Inflammatory macrophage treated with lipopolysaccharide for 4 hours (primary cell): ENCODE data around the gene PTTG1.

Source experiments
- DNase-seq: peaks from one replicate; pipeline ENCODE4 v3.0.0-alpha.2; 2020

Gene PTTG1

DNA sequence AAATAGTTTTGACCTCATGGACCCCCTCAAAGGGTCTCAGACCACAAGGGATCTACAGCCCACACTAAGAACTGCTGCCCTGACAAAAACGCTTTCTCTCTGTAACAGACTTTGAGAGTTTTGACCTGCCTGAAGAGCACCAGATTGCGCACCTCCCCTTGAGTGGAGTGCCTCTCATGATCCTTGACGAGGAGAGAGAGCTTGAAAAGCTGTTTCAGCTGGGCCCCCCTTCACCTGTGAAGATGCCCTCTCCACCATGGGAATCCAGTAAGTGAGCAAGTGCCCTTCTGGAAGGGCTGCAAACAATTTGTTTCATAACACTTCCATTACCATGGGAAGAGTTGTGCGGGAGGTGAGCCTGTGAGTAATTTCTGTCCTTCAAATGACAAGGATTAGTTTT lies 6.0 kb downstream of the PTTG1 start:
- DNase-seq = no peak

DNA sequence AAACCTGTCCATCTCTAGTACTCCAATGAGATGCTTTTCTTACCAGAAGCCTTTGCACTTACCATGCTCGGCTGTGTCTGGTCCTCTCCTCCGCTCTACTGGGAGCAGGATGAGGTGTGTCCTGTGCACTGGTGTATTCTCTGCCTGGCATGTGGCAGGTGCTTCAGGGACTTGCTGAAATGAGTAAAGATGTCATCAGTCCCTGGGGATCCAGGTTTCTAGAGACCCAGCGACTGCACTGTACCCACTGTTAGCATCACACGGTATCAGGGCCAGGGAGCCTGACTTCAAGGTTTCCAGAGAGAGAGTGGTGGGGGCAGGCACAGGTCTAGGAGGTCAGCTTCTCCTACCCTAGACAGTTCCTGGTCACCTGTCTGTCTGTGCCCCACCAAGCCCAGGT lies 10.5 kb downstream of the PTTG1 start:
- DNase-seq = no peak

DNA sequence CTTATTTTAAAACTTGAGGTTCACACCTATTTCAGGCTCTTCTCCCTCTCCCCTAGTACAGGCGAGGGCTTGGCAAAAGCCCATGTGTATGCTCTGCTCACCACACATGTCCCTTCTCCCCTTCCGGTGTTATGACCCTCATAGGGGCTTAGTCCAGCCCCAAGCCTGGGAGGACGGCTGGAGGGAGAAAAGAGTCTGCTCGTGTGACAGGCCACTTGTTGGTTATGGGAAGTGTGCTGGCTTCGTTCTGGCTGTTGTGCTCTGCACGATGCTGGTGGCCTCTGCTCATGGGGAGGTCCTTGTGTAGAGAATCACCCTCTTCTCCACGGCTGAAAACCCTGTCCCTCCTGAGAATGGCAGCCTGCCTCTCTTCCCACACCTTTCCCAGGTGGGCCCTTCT lies 11.1 kb downstream of the PTTG1 start:
- DNase-seq = no peak

DNA sequence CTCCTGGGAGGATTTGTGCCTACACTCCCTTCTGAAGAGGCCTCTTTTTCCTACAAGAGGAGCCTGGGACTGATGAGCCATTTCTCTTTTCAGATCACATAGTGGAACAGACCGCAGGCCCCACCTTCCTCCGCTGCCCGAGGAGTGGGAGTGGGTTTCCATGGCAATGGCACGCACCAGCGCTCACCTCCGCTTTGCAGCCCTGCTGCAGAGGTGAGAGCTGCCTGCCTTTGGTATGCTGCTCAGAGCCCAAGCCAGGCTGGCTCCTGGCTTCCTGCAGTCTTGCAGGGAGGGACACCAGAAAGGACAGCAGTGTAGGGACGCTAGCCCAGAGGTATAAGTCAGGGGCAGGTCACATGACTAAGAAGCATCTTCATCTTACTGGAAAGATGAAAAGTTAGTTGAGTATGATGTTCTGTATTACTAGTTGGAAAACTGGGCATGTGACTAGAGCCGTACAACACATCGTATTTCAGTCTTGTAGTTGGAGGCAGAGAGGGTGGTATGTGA lies 12.4 kb downstream of the PTTG1 start:
- no peak for DNase-seq

DNA sequence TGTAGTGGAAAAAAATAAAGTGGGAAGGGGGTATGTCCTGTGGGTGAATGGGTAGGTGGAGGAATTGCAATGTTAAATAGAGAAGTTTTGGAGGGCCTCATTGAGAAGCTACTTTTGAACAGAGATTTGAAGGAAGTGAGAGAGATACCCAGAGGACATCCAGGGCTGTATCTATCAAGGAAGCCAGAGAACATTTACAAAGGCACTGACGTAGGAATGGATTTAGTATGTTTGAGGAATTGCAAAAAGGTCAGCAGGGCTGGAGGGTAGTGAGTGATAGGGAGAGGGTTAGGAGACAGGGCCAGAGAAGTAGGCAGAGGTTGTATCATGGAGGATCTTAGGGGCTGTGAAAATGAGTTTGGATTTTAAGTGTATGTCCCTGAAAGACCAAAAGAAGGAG lies 13.9 kb downstream of the PTTG1 start:
- DNase-seq = peak; percentile 72

DNA sequence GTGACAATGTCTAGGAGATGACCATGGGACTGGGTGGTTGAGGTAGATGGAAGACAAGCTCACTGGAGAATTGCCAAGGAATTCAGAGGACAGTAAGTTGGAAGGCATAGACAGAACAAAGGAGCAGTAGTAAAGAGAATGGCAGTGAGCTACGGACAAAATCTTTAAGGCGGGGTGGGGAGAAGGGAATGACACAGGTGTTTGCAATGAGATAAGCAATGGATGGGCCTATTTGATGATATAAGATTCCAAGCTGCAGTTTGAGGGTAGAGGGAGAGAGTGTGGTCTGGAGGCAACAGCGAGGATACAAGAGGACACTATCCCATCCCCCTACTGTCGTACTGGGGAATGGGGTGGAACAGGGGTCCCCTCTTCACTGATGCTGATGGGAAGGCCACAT lies 14.4 kb downstream of the PTTG1 start:
- no peak for DNase-seq

DNA sequence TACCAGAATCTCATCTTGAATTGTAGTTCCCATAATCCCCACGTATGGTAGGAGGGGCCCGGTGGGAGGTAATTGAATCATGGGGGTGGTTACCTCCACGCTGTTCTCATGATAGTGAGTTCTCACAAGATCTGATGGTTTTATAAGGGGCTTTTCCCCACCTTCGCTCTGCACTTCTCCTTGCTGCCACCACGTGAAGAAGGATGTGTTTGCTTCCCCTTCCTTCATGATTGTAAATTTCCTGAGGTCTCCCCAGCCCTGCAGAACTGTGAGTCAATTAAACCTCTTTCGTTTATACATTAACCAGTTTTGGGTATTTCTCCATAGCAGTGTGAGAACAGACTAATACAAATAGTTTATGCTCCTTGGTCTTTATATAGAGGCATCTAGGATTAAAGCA lies 15.0 kb downstream of the PTTG1 start:
- DNase-seq = peak; percentile 89

DNA sequence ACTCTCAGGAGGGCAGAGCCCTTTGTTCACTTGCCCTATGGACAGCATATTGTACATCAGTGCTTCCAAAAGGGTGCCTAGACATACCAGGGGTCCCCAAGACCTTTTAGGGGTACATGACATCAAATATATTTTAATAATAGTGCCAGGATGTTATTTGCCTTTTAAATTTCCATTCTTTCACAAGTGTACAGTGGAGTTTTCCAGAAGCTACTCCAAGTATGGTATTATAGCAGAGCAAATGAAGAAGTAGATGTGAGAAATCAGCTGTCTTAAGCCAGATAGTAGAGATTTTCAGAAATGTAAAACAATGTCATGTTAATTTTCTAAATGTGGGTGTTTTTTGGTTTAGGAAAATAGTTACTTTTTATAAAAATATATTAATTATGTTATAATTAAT lies 15.6 kb downstream of the PTTG1 start:
- peak; percentile 72 for DNase-seq

DNA sequence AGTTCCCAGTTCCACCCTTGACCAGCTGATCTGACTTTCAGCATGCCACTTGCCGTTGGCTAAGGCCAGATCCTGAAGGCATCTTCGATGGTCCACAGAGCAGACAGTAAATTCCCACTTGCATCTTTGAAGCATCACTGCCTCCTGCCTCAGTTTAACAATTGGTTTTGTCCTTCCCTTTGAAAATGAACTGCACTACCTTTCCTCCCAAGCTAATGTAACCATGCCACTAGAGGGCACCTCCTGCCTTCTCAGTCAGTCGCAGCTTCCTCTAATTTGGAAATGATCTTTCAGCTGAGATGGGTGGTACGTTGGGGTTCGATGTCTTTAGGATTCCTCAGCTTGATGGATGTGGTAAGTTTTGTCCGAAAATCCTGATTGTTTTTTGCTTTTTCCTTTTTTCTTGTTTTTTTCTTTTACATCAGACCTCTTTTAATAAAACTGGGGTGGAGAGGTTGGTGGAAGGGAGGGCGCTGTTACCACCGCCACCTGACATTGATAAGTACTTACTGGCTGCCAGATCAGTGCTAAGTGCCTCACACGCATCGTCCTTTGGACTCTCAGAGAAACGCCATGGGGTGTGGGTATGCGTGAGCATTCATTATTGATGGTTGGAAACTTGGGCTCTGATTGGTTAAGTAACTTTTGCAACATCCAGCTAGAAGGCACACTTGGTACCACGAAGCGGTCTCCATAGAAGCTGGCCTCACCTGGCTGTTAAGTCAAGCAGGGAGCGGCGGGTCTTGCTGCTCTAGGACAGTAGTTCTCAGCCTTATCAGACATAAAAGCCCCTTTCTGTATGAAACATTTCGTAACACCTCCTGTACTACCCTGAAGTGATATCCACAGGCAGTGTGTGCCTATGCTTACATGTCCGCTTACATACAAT lies 16.9 kb downstream of the PTTG1 start:
- DNase-seq = peak; percentile 83

DNA sequence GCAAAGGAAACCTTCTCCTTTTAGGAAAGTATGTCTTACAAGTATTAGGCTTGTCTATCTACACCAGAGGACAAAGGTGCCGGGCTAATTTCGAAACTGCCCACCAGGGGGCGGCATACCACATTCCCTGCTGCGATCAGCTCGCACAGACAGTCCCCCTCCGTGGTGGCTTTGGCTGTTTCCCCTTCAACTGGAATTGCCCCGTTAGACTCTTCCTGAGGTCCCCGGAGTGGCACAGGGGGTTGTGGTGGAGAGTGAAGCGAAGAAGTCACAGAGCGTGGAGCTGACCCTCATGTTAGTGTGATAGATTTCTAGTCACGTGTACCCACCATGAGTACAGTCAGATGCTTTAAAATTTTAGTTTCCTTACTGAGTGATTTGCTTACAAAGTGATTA lies 17.5 kb downstream of the PTTG1 start:
- peak; percentile 86 for DNase-seq

DNA sequence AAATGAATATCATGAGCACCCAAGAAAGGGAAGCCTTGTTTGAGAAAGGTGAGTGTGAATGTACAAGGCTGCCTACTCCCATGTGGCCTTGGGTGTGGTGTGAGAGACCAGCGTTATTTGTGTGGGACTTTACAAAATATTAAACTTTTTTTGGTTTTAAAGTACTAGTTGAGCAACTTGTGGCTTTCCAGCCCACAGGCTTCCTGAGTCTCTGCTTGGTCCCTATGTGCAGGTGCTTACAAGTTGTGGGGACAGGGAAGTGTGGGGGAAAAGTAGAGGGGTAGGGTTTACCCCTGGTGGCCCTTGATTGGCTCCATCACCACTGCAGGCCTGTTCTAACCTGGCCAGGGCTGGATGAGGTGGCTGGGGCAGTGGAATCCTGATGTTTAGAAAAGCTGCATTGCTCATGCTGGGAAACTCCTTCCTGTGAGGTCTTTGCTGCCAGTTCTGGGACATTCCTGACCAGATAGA lies 19.7 kb downstream of the PTTG1 start:
- peak; percentile 72 for DNase-seq

DNA sequence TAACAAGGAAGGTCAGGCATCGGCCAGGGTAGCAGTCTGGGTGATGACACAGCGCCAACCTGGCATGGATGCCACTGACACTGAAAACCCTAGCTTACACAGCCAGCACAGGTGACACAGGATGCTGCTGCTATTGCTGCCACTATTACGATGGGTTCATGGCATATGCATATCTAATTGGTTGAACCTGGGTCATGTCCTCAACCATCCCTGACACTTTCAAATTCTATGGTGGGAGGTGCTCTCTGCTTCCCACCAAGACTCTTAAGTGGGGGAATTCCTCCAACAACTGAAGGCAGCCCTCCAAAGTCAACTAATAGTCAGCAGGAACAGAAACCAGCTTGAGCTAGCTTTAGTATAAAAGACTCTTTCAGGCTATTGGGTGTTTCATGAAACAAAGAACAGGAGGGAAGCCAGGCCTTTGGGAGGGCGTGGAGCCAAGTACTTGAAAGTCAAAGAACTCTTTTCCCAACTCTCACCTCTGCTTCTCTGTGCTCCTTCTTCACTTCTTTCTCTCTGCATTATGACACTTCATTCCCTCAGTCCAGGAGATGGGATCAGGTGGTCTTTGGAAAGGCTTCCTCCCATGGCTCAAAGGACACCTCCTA lies 21.3 kb downstream of the PTTG1 start:
- peak; percentile 65 for DNase-seq

DNA sequence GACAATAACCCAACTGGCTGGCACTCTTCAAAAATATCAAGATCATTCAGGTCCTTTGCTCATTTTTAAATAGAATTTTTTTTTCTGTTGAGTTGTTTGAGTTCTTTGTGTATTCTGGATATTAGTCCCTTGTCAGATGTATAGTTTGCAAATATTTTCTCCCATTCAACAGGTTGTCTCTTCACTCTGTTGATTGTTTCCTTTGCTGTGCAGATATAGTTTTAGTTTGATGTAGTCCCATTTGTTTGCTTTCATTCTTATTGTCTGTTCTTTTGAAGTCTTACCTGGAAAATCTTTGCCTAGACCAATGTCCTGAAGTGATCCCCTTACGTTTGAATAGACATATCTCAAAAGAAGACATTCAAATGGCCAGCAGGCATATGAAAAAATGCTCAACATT lies 22.8 kb downstream of the PTTG1 start:
- DNase-seq = no peak

DNA sequence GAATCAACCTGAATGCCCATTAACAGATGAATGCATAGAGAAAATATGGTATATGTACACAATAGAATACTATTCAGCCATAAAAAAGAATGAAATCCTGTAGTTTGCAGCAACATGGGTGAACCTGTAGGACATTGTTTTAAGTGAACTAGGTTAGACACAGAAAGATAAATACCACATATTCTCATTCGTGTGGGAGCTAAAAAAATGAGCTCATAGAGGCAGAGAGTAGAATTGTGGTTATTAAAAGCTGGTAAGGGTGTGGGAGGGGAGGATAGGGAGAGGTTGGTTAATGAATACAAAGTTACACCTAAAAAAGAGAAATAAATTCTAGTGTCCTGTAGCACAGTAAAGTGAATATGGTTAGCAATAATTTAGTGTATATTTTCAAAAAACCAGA lies 23.5 kb downstream of the PTTG1 start:
- peak; percentile 45 for DNase-seq

DNA sequence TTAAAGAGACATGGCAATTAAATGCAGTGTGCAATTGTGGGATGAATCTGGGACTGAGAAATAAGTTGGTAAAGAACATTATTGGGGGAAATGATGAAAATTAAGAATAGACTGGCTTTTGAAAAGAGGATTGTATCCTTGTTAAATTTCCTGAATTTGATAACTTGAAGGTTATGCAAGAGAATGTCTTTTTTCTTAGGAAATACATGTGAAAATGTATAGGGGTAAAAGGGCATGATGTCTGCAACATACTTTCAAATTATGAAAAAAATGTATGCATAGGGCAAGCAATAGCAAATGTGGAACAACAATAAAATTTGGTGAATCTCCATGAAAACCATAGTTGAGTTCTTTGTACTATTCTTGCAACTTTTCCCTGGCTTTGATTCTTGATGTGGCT lies 24.1 kb downstream of the PTTG1 start:
- DNase-seq = peak; percentile 75

DNA sequence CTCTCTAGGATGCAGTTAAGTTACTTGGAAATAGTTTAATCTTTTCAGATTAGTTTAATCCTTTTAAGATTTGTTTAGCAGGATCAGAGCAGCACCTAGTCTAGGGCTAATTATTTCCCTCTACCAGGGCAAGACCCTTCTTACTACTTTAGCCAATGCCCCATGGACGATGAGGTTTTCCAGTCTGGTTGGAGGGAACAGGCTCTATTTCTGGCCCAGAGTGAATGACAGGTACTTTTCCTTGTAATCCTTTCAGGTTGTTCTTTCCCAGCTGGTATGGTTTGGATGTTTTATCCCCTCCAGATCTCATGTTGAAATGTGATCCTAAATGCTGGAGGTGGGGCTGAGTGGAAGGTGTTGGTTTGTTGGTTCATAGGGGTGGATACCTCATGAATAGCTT lies 27.2 kb downstream of the PTTG1 start:
- DNase-seq = no peak

DNA sequence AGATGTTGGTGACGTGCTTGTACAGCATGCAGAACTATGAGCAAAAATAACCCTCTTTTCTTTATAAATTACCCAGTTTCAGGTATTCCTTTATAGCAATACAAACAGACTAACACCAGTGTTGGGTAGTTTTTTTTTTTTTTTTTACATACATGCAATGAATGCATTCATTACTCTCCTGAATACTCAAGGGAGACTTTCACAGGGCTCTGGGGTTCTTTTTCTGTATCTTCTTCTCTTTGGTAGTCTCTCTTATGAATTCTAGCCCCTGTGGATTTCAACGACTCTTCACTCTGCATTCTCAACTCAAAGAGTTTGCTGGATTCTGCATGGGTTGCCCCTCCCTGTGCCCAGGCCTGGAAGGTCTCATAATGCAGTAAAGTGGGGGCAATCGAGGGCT lies 27.8 kb downstream of the PTTG1 start:
- no peak for DNase-seq

DNA sequence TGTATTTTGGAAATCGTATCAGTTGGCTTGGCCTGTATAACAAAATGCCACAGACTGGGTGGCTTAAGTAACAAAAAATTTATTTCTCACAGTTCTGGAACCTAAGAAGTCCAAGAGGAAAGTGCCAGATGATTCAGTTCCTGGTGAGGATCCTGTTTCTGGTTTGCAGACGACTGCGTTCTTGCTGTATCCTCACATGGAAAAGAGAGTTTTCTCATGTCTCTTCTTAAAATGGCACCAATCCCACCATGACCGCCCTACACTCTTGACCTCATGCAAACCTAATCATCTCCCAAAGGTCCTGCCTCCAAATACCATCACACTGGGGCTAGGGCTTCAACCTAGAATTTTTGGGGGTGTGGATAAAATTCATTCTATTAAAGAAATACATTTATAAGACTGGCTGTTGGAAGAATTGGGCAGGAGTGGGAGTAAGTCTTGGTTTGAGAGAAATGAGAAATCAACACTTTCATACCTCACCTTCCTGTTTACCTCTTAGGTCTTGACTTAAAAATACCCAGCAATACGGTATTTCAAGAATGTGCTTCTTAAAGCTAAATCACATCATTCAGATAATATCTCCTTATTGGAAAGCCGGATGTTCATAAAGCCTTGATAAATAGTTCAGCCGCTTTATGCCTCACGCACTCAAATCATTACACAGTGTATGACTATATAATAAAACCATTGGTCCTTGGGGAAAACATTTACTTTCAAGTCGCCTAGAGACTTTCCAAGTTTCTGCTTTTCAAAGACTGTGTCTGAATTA lies 28.7 kb downstream of the PTTG1 start:
- DNase-seq = no peak

DNA sequence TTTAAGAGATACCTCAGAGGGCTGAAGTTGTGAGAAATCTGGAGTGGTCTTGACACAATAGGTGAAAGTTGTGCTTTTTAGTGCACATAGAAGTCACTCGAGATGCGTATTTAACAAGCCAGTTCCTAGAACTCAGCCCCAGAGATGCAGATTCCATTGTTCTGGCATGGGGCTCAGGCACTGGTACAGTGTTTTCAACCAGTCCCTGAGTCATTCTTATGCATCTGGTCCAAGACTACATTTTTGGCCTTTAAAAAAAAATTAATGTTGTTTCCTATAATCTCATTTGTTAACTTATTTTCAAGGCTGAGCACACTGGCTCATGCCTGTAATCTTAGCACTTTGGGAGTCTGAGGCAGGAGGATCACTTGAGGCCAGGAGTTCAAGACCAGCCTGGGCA lies 29.6 kb downstream of the PTTG1 start:
- no peak for DNase-seq

DNA sequence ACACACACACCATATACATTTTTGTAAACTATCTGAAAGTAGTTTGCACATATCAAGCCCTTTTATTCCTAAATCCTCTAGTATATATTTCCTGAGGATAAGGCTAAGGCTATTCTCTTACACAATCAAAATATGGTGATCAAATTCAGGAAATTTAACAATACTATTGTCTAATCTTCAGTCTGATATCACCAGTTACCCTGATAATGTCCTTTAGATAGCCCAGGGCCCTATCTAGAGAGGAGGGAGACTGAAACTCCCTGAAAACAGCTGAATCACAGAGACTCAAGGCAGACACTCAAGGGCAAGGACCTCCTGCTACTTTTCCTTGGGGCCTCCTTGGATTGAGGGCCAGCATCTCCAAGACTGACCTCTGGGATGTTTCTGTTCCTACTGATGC lies 30.4 kb downstream of the PTTG1 start:
- peak; percentile 63 for DNase-seq

DNA sequence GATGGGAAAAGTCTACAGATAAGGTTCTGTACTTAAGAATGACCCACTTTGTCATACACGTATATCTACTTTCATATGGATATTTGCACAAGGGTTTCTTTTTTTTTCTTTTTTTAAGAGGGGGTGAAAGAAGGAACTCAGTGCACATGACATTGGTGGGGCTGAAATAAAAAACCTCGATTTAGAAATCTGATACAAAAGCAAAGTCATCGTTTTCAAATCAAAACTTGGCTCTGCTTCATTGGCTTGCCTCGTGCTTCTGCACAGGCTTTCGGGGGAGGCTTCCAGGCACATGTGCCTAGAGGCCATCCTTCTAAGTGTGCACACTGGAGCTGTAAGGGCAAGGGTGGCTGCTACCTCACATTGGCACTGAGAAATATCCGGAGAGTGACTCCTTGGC lies 31.1 kb downstream of the PTTG1 start:
- peak; percentile 91 for DNase-seq

DNA sequence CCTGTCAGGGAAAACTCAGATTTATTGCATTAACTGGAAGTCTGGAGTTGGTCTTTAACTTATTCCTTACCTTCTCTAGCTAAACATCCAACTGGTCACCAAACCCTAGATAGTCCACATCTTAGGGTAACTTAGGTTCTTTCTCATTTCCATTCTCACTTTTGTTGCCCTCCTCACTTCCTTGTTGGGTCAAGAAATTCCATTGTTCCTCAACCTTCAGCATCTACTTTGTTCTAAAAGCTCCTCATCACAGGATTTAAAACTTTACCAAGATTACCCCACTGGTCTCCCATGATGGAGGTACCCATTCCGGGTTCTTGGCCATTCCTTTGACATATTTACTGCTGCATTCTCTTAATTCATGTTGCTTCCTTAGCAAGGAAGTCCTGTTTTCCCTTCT lies 32.1 kb downstream of the PTTG1 start:
- DNase-seq = peak; percentile 61

DNA sequence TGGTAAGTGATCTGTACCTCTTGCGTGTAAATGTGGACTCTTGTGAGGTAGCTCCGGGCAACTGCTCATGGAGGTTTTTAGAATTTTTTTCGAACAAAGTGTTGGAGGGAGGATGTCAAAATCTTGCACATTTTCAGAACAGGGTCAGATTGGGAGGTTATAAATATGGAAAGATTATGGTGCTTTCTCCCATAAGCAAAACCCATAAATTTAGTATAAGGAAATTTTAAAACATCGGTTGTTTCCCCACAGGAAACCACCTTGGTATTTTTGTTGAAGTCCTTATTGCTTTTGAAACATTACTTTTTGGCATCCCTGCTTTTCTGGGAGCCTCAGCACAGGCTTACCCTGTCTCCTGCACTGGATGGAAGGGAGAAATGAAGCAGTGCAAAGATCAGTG lies 33.9 kb downstream of the PTTG1 start:
- DNase-seq = no peak
